Measurements from ENCODE around the gene ARSG. TPM values are rescaled to one million over a fixed set of nuclear protein-coding genes. Genes with fewer than 3 reads are reported as not detected.
A peak's percentile ranks its signal among the peaks of the same experiment; 100 is the strongest.

Gene ARSG
- total and polyA plus RNA-seq, 2 of the 13 experiments (the other 11 are each of a cell fraction or from before 2014, with no cell fraction given): 3.7 to 15.2 TPM

- TF ChIP-seq NR2C2 (CRISPR knock-in tag; IDR thresholded peaks at IDR 0.05; ENCODE audit: borderline replicate concordance): no peak
- TF ChIP-seq, protein P1, sequence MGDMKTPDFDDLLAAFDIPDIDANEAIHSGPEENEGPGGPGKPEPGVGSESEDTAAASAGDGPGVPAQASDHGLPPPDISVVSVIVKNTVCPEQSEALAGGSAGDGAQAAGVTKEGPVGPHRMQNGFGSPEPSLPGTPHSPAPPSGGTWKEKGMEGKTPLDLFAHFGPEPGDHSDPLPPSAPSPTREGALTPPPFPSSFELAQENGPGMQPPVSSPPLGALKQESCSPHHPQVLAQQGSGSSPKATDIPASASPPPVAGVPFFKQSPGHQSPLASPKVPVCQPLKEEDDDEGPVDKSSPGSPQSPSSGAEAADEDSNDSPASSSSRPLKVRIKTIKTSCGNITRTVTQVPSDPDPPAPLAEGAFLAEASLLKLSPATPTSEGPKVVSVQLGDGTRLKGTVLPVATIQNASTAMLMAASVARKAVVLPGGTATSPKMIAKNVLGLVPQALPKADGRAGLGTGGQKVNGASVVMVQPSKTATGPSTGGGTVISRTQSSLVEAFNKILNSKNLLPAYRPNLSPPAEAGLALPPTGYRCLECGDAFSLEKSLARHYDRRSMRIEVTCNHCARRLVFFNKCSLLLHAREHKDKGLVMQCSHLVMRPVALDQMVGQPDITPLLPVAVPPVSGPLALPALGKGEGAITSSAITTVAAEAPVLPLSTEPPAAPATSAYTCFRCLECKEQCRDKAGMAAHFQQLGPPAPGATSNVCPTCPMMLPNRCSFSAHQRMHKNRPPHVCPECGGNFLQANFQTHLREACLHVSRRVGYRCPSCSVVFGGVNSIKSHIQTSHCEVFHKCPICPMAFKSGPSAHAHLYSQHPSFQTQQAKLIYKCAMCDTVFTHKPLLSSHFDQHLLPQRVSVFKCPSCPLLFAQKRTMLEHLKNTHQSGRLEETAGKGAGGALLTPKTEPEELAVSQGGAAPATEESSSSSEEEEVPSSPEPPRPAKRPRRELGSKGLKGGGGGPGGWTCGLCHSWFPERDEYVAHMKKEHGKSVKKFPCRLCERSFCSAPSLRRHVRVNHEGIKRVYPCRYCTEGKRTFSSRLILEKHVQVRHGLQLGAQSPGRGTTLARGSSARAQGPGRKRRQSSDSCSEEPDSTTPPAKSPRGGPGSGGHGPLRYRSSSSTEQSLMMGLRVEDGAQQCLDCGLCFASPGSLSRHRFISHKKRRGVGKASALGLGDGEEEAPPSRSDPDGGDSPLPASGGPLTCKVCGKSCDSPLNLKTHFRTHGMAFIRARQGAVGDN (CRISPR knock-in tag; IDR thresholded peaks at IDR 0.05): peak; percentile 82
- TF ChIP-seq, protein P2, sequence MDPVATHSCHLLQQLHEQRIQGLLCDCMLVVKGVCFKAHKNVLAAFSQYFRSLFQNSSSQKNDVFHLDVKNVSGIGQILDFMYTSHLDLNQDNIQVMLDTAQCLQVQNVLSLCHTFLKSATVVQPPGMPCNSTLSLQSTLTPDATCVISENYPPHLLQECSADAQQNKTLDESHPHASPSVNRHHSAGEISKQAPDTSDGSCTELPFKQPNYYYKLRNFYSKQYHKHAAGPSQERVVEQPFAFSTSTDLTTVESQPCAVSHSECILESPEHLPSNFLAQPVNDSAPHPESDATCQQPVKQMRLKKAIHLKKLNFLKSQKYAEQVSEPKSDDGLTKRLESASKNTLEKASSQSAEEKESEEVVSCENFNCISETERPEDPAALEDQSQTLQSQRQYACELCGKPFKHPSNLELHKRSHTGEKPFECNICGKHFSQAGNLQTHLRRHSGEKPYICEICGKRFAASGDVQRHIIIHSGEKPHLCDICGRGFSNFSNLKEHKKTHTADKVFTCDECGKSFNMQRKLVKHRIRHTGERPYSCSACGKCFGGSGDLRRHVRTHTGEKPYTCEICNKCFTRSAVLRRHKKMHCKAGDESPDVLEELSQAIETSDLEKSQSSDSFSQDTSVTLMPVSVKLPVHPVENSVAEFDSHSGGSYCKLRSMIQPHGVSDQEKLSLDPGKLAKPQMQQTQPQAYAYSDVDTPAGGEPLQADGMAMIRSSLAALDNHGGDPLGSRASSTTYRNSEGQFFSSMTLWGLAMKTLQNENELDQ (CRISPR knock-in tag; IDR thresholded peaks at IDR 0.05; ENCODE audit: borderline replicate concordance): 0 out of 2 replicates have a peak, but pooled peaks have one; percentile 68
- no peak for TF ChIP-seq ZNF879 (CRISPR knock-in tag; IDR thresholded peaks at IDR 0.05)
- peak; percentile 98 for TF ChIP-seq MXI1 (IDR thresholded peaks at IDR 0.05; ENCODE audit: borderline replicate concordance, low read depth, low read length)
- no peak for TF ChIP-seq RBAK (CRISPR knock-in tag; IDR thresholded peaks at IDR 0.05)
- TF ChIP-seq ZBTB21 (CRISPR knock-in tag; IDR thresholded peaks at IDR 0.05): 0 out of 2 replicates have a peak, but pooled peaks have one; percentile 39
- TF ChIP-seq, protein P3, sequence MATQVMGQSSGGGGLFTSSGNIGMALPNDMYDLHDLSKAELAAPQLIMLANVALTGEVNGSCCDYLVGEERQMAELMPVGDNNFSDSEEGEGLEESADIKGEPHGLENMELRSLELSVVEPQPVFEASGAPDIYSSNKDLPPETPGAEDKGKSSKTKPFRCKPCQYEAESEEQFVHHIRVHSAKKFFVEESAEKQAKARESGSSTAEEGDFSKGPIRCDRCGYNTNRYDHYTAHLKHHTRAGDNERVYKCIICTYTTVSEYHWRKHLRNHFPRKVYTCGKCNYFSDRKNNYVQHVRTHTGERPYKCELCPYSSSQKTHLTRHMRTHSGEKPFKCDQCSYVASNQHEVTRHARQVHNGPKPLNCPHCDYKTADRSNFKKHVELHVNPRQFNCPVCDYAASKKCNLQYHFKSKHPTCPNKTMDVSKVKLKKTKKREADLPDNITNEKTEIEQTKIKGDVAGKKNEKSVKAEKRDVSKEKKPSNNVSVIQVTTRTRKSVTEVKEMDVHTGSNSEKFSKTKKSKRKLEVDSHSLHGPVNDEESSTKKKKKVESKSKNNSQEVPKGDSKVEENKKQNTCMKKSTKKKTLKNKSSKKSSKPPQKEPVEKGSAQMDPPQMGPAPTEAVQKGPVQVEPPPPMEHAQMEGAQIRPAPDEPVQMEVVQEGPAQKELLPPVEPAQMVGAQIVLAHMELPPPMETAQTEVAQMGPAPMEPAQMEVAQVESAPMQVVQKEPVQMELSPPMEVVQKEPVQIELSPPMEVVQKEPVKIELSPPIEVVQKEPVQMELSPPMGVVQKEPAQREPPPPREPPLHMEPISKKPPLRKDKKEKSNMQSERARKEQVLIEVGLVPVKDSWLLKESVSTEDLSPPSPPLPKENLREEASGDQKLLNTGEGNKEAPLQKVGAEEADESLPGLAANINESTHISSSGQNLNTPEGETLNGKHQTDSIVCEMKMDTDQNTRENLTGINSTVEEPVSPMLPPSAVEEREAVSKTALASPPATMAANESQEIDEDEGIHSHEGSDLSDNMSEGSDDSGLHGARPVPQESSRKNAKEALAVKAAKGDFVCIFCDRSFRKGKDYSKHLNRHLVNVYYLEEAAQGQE (IDR thresholded peaks at IDR 0.05; ENCODE audit: borderline replicate concordance in 1 of 2, low read depth in 1 of 2, low read length in 2 of 2): no peak
- TF ChIP-seq ZNF570 (CRISPR knock-in tag; IDR thresholded peaks at IDR 0.05; ENCODE audit: borderline replicate concordance): no peak
- TF ChIP-seq TFAP4 (IDR thresholded peaks at IDR 0.05; ENCODE audit: borderline replicate concordance, low read depth): peak; percentile 99
- TF ChIP-seq RNF219 (CRISPR knock-in tag; IDR thresholded peaks at IDR 0.05): no peak
- TF ChIP-seq ZNF460 (CRISPR knock-in tag; IDR thresholded peaks at IDR 0.05; ENCODE audit: borderline replicate concordance): no peak
- TF ChIP-seq MAX (IDR thresholded peaks at IDR 0.05): peak; percentile 100
- TF ChIP-seq HNRNPUL1 (IDR thresholded peaks at IDR 0.05; ENCODE audit: low read depth, low read length): no peak
Measured at GRCh38 chr17:68457539-68458259, 166.4 kb downstream of the ARSG start (continued).
